Cardiac muscle cell (in vitro differentiated cells and primary cell): Measurements from ENCODE around the gene TMSB10. TPM values are rescaled to one million over a fixed set of nuclear protein-coding genes. Genes with fewer than 3 reads are reported as not detected.

Experiments
- DNase-seq, 2 donors: peaks; one replicate each; pipeline versions ENCODE4 v3.0.0 to v3.0.0-alpha.2; 2010 to 2017; ENCODE audit warnings: low read depth in 1 of 2, low spot score in 1 of 2
- H3K27ac ChIP-seq: fragments of 200-600 bp; sonication (generic); 2 replicates; pipeline ENCODE4 v1.5.1; 2016
- H3K27me3 ChIP-seq: fragments of 200-600 bp; sonication (generic); 2 replicates; pipeline ENCODE4 v1.6.0; 2016; ENCODE audit warnings: control low read depth
- H3K36me3 ChIP-seq: fragments of 200-600 bp; sonication (generic); 2 replicates; pipeline ENCODE4 v1.5.1; 2016; ENCODE audit warnings: control low read depth
- H3K4me1 ChIP-seq: fragments of 200-600 bp; sonication (generic); 2 replicates; pipeline ENCODE4 v1.8.1; 2017; ENCODE audit warnings: low read depth, mild to moderate bottlenecking, mixed run types
- H3K4me3 ChIP-seq: fragments of 200-600 bp; sonication (generic); 2 replicates; pipeline ENCODE4 v1.5.1; 2016; ENCODE audit warnings: mild to moderate bottlenecking
- H3K9me3 ChIP-seq: fragments of 200-600 bp; sonication (generic); 2 replicates; pipeline ENCODE4 v1.5.1; 2017; ENCODE audit warnings: low read depth, mild to moderate bottlenecking, control low read depth
- CTCF ChIP-seq: IDR thresholded peaks from 2 replicates; pipeline ENCODE4 v1.5.1; 2012; ENCODE audit warnings: low read depth, mild to moderate bottlenecking, low read length
- polyA plus RNA-seq: library from polyadenylated mRNA; unstranded; fragments of >200 nt; fragmentation: Nextera tagmentation; extraction: Ambion mirVana; gene quantifications from 2 replicates; pipeline ENCODE4 v1.2.1, GENCODE V29; 2016
- total RNA-seq: library from RNA; depleted of rRNA; stranded (reverse); fragments of >200 nt; gene quantifications from 2 replicates; pipeline ENCODE4 v1.2.3, GENCODE V29; 2016

Gene TMSB10
- total and polyA plus RNA-seq, 2 experiments from 2014 or later = 1,175 to 1,740 TPM

GRCh38 chr2:84938194-84938879, 32.9 kb downstream of the TMSB10 start:
- no peaks in the 10 kb centered on the region for H3K27me3 ChIP-seq
- no peaks in the 10 kb centered on the region for H3K36me3 ChIP-seq
- no peak for TF ChIP-seq CTCF
- no peaks in the 10 kb centered on the region for H3K9me3 ChIP-seq
- H3K4me3 ChIP-seq = no peak overlapping the region
- H3K4me1 ChIP-seq = no peaks in the 10 kb centered on the region
- DNase-seq = no peak
- no peak overlapping the region for H3K27ac ChIP-seq

- Histone ChIP-seq H3K4me3 (no peak overlapping the region), H3K27me3 (no peaks in the 10 kb centered on the region), H3K36me3 (no peaks in the 10 kb centered on the region), H3K9me3 (no peaks in the 10 kb centered on the region), H3K4me1 (no peaks in the 10 kb centered on the region), H3K27ac (no peak overlapping the region)
- no peak for DNase-seq
- no peak for TF ChIP-seq CTCF
These were observed 34.1 kb downstream of the TMSB10 start for GRCh38 chr2:84939426-84940087.

GRCh38 chr2:84940088-84940470, 34.6 kb downstream of the TMSB10 start:
- H3K36me3 ChIP-seq = no peaks in the 10 kb centered on the region
- no peaks in the 10 kb centered on the region for H3K4me1 ChIP-seq
- no peak for TF ChIP-seq CTCF
- no peaks in the 10 kb centered on the region for H3K27me3 ChIP-seq
- H3K4me3 ChIP-seq = no peak overlapping the region
- H3K9me3 ChIP-seq = no peaks in the 10 kb centered on the region
- no peak for DNase-seq
- no peak overlapping the region for H3K27ac ChIP-seq

- no peak for DNase-seq
- no peaks in the 10 kb centered on the region for H3K36me3 ChIP-seq
- H3K4me1 ChIP-seq = no peaks in the 10 kb centered on the region
- H3K4me3 ChIP-seq = no peak overlapping the region
- no peak overlapping the region for H3K27ac ChIP-seq
- TF ChIP-seq CTCF = no peak
- no peaks in the 10 kb centered on the region for H3K9me3 ChIP-seq
- H3K27me3 ChIP-seq = no peaks in the 10 kb centered on the region
These were observed 35.5 kb downstream of the TMSB10 start for GRCh38 chr2:84940831-84941412.

GRCh38 chr2:84942166-84942565, 36.7 kb downstream of the TMSB10 start:
- no peaks in the 10 kb centered on the region for H3K36me3 ChIP-seq
- no peaks in the 10 kb centered on the region for H3K27me3 ChIP-seq
- TF ChIP-seq CTCF = no peak
- DNase-seq = no peak
- no peaks in the 10 kb centered on the region for H3K9me3 ChIP-seq
- H3K27ac ChIP-seq = no peak overlapping the region
- H3K4me3 ChIP-seq = no peak overlapping the region
- no peaks in the 10 kb centered on the region for H3K4me1 ChIP-seq
